GM23338 (cell line): ENCODE data around the gene VAMP8. TPM values are rescaled to one million over a fixed set of nuclear protein-coding genes. Genes with fewer than 3 reads are reported as not detected.

Experiments
- ATAC-seq: fragments of 200-7000 bp; cut with Tn5 transposase; 3 replicates; pipeline ENCODE4 v1.9.1; 2020
- DNase-seq: peaks from one replicate; pipeline ENCODE4 v3.0.0-alpha.2; 2015; ENCODE audit warnings: low spot score
- H2AFZ ChIP-seq: fragments of 200-600 bp; sonication (generic); 2 replicates; pipeline ENCODE4 v1.8.0; 2016; ENCODE audit warnings: antibody characterized with exemption, mild to moderate bottlenecking, moderate library complexity
- H3F3A ChIP-seq: fragments of 200-600 bp; sonication (generic); replicated peaks from 2 replicates; pipeline ENCODE4 v1.8.0; 2017; ENCODE audit warnings: antibody characterized with exemption, mixed run types, low read depth
- H3K27ac ChIP-seq: fragments of 200-600 bp; sonication (generic); 2 replicates; pipeline ENCODE4 v1.6.1; 2016; ENCODE audit warnings: low read depth
- H3K27me3 ChIP-seq: fragments of 200-600 bp; sonication (generic); 2 replicates; pipeline ENCODE4 v1.8.0; 2016; ENCODE audit warnings: mild to moderate bottlenecking, mixed run types, moderate library complexity; ENCODE audit not compliant: insufficient read depth
- H3K36me3 ChIP-seq: fragments of 200-600 bp; sonication (generic); 2 replicates; pipeline ENCODE4 v1.8.0; 2016; ENCODE audit warnings: mild to moderate bottlenecking; ENCODE audit not compliant: insufficient read depth
- H3K4me1 ChIP-seq: fragments of 200-600 bp; sonication (generic); 2 replicates; pipeline ENCODE4 v1.8.0; 2016; ENCODE audit warnings: mild to moderate bottlenecking, moderate library complexity; ENCODE audit not compliant: insufficient read depth
- H3K4me2 ChIP-seq: fragments of 200-600 bp; sonication (generic); 2 replicates; pipeline ENCODE4 v1.7.1; 2017; ENCODE audit warnings: mixed run types
- H3K4me3 ChIP-seq: fragments of 200-600 bp; sonication (generic); 2 replicates; pipeline ENCODE4 v1.6.1; 2016; ENCODE audit warnings: mixed run types
- H3K79me2 ChIP-seq: fragments of 200-600 bp; sonication (generic); replicated peaks from 2 replicates; pipeline ENCODE4 v1.8.0; 2017; ENCODE audit warnings: mild to moderate bottlenecking; ENCODE audit not compliant: insufficient read depth
- H3K9me2 ChIP-seq: fragments of 200-600 bp; sonication (generic); 2 replicates; pipeline ENCODE4 v1.8.0; 2017; ENCODE audit not compliant: insufficient read depth
- H4K20me1 ChIP-seq: fragments of 200-600 bp; sonication (generic); replicated peaks from 2 replicates; pipeline ENCODE4 v1.8.0; 2017; ENCODE audit warnings: mild to moderate bottlenecking; ENCODE audit not compliant: insufficient read depth
- H3K27ac Mint-ChIP-seq: 2 replicates; pipeline ENCODE4 v1.8.0; 2020; ENCODE audit warnings: inconsistent platforms, mild to moderate bottlenecking, moderate library complexity, mixed read lengths
- H3K27me3 Mint-ChIP-seq: 3 replicates; pipeline ENCODE4 v1.8.0; 2022; ENCODE audit warnings: low read depth, mild to moderate bottlenecking, moderate library complexity, mixed read lengths, inconsistent platforms; ENCODE audit not compliant: insufficient read depth, poor library complexity
- H3K36me3 Mint-ChIP-seq: 3 replicates; pipeline ENCODE4 v1.8.0; 2021; ENCODE audit warnings: low read depth, mild to moderate bottlenecking, inconsistent platforms, moderate library complexity, mixed read lengths
- H3K4me1 Mint-ChIP-seq: 3 replicates; pipeline ENCODE4 v1.8.0; 2020; ENCODE audit warnings: mild to moderate bottlenecking, inconsistent platforms, mixed read lengths
- H3K4me3 Mint-ChIP-seq: 3 replicates; pipeline ENCODE4 v1.8.0; 2021; ENCODE audit warnings: moderate library complexity, mild to moderate bottlenecking, inconsistent platforms, mixed read lengths
- H3K9me3 Mint-ChIP-seq: 3 replicates; pipeline ENCODE4 v1.8.0; 2020; ENCODE audit warnings: moderate library complexity, mild to moderate bottlenecking, inconsistent platforms, mixed read lengths
- CTCF ChIP-seq, 2 experiments: fragments of 200-600 bp in 1 of 2; sonication (generic) in 1 of 2; conservative IDR thresholded peaks; 2 replicates each; pipeline versions ENCODE4 v1.5.1 to v1.6.1; 2016 to 2017; ENCODE audit warnings: antibody characterized with exemption in 2 of 2, low read depth in 2 of 2, mild to moderate bottlenecking in 2 of 2, moderate library complexity in 1 of 2
- EZH2phosphoT487 ChIP-seq: fragments of 200-600 bp; sonication (generic); IDR thresholded peaks from one replicate; pipeline ENCODE4 v1.8.1; 2018; ENCODE audit warnings: antibody characterized with exemption; ENCODE audit not compliant: unreplicated experiment
- POLR2AphosphoS5 ChIP-seq: IDR thresholded peaks from 2 replicates; pipeline ENCODE4 v1.6.1; 2016; ENCODE audit warnings: antibody characterized with exemption, low read depth
- ZNF114 ChIP-seq: fragments of 250-450 bp; sonication (Bioruptor Pico); IDR thresholded peaks from 2 replicates; pipeline ENCODE4 v1.5.0; 2020; ENCODE audit warnings: mild to moderate bottlenecking, moderate library complexity
- ZNF331 ChIP-seq: fragments of 250-450 bp; sonication (Bioruptor Pico); IDR thresholded peaks from 2 replicates; pipeline ENCODE4 v1.5.0; 2020; ENCODE audit warnings: low read depth, mild to moderate bottlenecking, moderate library complexity
- ZNF462 ChIP-seq: fragments of 250-450 bp; sonication (Bioruptor Pico); IDR thresholded peaks from 2 replicates; pipeline ENCODE4 v1.5.0; 2020; ENCODE audit warnings: mild to moderate bottlenecking, moderate library complexity
- polyA plus RNA-seq: library from polyadenylated mRNA; unstranded; fragments of >200 nt; fragmentation: Nextera tagmentation; extraction: Ambion mirVana; gene quantifications from 2 replicates; pipeline ENCODE4 v1.2.1, GENCODE V29; 2016
- total RNA-seq: library from RNA; depleted of rRNA; stranded (reverse); fragments of >200 nt; shearing (Covaris generic); gene quantifications from 2 replicates; pipeline ENCODE4 v1.2.3, GENCODE V29; 2014
- TF ChIP-seq, protein P1 (sequence below): IDR thresholded peaks from 2 replicates; pipeline ENCODE4 v1.6.1; 2016; ENCODE audit warnings: antibody characterized with exemption
- TF ChIP-seq, protein P2 (sequence below): IDR thresholded peaks from one replicate; pipeline ENCODE4 v1.6.1; 2018; ENCODE audit warnings: antibody characterized with exemption; ENCODE audit not compliant: unreplicated experiment

VAMP8 gene
- total and polyA plus RNA-seq, 2 experiments from 2014 or later, result 16.3 to 71.7 TPM

DNA sequence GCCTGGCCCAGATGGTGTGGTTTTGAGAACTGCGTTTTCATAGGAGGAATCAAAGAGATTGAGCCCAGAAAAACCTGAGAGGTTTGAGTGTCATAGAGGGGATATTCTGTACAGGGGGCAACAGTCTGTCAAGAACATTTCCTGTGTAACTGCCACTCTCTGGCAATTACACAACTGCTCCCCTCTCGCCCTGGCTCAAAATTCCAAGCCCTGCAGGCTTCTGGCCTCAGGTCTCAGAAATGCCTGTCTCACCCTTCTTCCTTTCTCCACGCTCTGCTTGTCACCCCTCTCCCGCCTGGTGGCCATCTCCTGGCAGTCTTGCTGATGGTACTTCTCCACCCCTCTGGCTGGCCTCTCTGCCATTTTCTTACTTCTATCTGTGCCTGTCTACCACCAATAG is 10.8 kb downstream of the VAMP8 start:
- 0 out of 2 replicates have a peak, but pooled peaks cover 3% of the 10 kb centered on the region for H3F3A ChIP-seq
- no peak overlapping the region for H3K4me3 Mint-ChIP-seq
- H3K9me3 Mint-ChIP-seq, result 0 out of 3 replicates have a peak, but pooled peaks cover 3% of the 10 kb centered on the region
- no peak for DNase-seq
- H3K4me1 Mint-ChIP-seq, result peaks cover 8% of the 10 kb centered on the region
- H3K27me3 ChIP-seq, result peaks cover 29% of the 10 kb centered on the region
- no peak overlapping the region for H3K4me3 ChIP-seq
- H3K27ac Mint-ChIP-seq, result no peak overlapping the region
- H3K36me3 Mint-ChIP-seq, result peaks cover 3% of the 10 kb centered on the region; the same call in 1 of the 3 replicates
- peaks cover 7% of the 10 kb centered on the region; the same call in 1 of the 2 replicates for H3K4me1 ChIP-seq
- no peaks in the 10 kb centered on the region for H3K9me2 ChIP-seq
- no peak overlapping the region for H2AFZ ChIP-seq
- H3K36me3 ChIP-seq, result no peaks in the 10 kb centered on the region
- no peak overlapping the region for H3K4me2 ChIP-seq
- no peak overlapping the region for H3K27ac ChIP-seq
- peaks cover 25% of the 10 kb centered on the region for H3K27me3 Mint-ChIP-seq
- no peak for ATAC-seq
- no peak for TF ChIP-seq ZNF114
- no peak for TF ChIP-seq ZNF462 (CRISPR knock-in tag)
- TF ChIP-seq, protein P1, sequence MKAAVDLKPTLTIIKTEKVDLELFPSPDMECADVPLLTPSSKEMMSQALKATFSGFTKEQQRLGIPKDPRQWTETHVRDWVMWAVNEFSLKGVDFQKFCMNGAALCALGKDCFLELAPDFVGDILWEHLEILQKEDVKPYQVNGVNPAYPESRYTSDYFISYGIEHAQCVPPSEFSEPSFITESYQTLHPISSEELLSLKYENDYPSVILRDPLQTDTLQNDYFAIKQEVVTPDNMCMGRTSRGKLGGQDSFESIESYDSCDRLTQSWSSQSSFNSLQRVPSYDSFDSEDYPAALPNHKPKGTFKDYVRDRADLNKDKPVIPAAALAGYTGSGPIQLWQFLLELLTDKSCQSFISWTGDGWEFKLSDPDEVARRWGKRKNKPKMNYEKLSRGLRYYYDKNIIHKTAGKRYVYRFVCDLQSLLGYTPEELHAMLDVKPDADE, result no peak
- TF ChIP-seq CTCF (conservative IDR thresholded peaks at IDR 0.05; ENCODE audit: low read depth in 2 of 2), result no peak
- TF ChIP-seq, protein P2, sequence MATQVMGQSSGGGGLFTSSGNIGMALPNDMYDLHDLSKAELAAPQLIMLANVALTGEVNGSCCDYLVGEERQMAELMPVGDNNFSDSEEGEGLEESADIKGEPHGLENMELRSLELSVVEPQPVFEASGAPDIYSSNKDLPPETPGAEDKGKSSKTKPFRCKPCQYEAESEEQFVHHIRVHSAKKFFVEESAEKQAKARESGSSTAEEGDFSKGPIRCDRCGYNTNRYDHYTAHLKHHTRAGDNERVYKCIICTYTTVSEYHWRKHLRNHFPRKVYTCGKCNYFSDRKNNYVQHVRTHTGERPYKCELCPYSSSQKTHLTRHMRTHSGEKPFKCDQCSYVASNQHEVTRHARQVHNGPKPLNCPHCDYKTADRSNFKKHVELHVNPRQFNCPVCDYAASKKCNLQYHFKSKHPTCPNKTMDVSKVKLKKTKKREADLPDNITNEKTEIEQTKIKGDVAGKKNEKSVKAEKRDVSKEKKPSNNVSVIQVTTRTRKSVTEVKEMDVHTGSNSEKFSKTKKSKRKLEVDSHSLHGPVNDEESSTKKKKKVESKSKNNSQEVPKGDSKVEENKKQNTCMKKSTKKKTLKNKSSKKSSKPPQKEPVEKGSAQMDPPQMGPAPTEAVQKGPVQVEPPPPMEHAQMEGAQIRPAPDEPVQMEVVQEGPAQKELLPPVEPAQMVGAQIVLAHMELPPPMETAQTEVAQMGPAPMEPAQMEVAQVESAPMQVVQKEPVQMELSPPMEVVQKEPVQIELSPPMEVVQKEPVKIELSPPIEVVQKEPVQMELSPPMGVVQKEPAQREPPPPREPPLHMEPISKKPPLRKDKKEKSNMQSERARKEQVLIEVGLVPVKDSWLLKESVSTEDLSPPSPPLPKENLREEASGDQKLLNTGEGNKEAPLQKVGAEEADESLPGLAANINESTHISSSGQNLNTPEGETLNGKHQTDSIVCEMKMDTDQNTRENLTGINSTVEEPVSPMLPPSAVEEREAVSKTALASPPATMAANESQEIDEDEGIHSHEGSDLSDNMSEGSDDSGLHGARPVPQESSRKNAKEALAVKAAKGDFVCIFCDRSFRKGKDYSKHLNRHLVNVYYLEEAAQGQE, result no peak
- TF ChIP-seq ZNF331 (CRISPR knock-in tag), result no peak
- no peak for TF ChIP-seq EZH2phosphoT487
- no peak for TF ChIP-seq POLR2AphosphoS5
- H3K79me2 ChIP-seq, result no peaks in the 10 kb centered on the region
- H4K20me1 ChIP-seq, result no peaks in the 10 kb centered on the region
